ENCODE results near the gene EPB41L2.

The EPB41L2 gene

DNA sequence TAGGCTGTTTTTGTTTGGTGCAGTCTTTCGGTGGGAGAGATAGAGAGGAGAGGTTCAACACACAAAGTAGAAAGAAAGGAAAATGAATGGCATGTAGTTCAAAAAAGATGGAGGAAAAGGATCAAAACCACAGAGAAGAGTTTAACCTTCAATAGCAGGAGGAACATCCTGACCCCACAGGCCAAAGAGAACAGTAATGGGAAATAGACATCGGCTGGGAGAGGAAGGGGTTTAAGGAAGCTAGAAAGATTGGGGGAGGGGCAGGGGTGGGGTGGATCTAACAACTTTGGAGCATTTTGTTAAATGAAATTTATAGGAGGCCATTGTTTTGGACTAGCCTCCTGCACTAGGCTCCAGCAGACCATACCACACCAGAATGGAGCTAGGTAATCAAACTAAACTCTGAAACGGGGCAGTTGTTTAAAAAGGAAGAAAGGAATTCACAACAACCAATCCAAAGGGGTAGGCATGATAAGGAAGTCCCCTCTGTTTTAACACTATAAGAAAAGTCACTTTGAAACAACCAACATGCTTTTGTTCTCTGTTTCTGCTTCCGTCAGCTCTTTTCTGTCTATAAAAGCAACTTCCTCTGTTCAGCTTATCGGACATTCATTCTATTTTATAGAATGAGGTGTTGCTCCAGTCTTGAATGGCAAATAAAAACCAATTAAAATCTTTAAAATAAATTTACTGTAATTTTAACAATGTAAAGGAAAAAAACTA, 82.6 kb downstream of the EPB41L2 start:
- DNase-seq (ENCODE audit: extremely low read depth in 1 of 2, low read depth in 1 of 2): no peak

DNA sequence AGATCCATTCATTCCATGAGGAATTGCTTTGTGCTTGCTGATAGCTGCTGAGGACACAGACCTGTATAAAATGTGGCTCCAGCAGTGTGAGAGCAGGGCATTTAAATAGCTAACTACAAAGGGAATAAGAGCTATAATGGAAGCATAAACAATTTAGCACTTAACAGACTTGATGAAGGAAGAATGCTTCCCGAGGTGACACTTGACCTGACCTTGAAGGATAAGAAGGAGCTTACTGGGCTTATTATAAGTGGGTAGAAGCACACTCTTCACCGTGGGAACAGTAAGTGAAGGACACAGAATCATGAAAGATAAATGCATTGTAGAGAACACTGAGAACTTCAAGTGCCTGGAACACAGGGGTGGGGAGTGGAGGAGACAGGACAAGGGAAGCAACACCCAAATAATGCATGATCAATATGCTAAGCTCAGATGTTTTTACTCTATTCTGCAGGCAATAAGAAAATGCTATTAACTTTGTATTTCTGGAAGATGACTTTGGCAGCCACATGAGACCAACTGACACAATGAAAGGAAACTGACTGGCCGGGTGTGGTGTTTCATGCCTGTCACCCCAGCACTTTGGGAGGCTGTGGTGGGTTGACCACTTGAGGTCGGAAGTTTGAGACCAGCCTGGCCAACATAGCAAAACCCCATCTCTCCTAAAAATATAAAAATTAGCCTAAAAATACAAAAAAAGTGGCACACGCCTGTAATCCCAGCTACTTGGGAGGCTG, 84.2 kb downstream of the EPB41L2 start:
- no peak for DNase-seq (ENCODE audit: extremely low read depth in 1 of 2, low read depth in 1 of 2)

DNA sequence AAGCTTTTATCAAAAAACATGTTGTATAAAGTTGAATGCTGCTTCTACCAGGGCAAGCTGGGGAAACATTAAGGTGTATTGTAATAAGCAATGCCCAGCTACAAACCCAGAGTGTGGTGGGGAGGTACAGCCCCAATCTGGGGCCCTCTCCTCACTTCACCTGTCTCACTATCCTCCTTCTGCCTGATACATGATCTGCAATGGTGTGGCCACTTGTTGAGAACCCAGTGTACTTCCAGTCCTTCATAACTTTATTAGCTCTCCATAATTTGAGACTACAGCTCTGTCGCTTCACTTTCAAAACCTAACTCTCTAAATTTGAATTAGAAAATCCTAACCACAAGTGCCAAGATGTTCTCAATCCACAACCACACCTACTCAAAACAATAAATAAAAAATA, 84.9 kb downstream of the EPB41L2 start:
- no peak for DNase-seq (ENCODE audit: extremely low read depth in 1 of 2, low read depth in 1 of 2)

DNA sequence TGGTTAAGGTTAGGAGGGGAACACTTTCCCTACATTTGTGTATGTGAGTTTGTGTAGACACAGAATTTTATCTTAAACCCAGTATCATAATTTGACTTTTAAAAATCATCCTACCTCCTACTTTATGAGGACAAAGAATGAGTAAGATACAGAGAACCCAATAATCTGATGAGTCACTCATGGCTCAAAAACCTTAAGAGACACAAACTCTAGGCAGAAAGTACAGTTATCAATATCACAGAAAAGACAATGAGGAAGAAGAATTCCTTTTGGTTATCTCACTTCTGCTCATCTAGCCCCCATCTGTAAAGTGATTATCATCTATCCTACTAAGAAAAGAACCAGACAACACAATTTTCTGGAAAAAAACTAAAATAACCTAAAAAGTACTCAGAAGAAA, 87.7 kb downstream of the EPB41L2 start:
- DNase-seq (ENCODE audit: extremely low read depth in 1 of 2, low read depth in 1 of 2): no peak

DNA sequence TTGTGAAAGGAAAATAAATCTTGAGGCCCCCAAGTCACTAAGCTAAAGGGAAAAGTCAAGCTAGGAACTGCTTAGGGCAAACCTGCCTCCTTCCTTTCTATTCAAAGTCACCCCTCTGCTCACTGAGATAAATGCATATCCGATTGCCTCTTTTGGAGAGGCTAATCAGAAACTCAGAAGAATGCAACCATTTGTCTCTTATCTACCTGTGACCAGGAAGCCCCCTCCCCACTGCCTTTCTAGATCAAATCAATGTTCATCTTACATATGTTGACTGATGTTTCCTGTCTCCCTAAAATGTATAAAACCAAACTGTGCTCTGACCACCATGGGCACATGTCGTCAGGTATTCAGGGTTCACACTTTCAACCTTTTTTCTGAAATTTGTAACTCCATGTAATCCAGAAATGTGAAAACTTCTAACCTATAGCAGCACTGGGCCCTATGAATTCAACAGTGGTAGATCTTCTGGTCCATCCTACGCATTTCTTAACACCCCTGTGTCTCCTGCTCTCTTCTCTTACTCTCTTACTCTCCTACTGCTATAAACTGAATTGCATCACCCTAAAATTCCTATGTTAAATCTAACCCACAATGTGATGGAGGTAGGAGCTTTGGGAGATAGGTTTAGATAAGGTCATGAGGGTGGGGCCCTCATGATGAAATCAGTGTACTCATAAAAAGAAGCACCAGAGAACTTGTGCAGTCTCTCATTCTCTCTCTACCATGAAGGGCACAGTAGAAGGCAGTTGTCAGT, 89.3 kb downstream of the EPB41L2 start:
- no peak for DNase-seq (ENCODE audit: extremely low read depth in 1 of 2, low read depth in 1 of 2)

DNA sequence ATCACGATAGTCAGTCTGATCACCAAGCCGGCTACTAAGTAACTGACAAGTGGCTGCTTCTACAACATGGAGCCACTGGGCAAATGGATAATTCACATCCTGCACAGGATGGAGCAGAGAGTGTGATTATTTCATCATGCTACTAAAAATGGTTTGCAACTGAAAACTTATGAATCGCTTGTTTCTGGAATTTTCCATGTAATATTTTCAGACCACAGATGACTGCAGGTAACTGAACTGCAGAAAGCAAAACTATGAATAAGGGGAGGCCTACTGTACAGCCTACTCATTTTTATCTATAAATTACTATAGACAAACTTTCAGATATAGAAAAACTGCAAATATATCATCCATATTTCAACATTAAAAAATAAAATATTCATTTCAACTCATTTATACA, 91.5 kb downstream of the EPB41L2 start:
- DNase-seq (ENCODE audit: extremely low read depth in 1 of 2, low read depth in 1 of 2): no peak

DNA sequence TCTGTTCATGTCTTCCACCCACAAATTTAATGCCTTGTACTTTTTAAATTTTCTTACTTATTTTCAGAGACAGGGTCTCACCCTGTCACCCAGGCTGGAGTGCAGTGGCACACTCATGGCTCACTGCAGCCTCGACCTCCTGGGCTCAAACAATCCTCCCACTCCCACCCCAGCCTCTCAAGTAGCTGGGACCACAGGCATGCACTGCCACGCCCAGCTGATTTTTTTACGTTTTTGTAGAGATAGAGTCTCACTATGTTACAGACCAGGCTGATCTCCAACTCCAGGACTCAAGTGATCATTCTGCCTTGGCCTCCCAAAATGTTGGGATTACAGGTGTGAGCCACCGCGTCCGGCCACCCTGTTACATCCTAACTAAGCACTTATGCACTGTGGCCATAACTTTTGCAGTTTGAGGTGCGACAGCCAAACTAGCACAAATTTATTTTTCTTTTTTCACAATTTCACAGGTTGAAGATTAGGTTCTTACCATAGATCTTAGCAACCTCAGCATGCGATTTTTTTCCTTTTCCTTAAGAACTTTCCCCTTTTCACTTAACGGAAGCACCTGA, 92.1 kb downstream of the EPB41L2 start:
- DNase-seq (ENCODE audit: extremely low read depth in 1 of 2, low read depth in 1 of 2): no peak

DNA sequence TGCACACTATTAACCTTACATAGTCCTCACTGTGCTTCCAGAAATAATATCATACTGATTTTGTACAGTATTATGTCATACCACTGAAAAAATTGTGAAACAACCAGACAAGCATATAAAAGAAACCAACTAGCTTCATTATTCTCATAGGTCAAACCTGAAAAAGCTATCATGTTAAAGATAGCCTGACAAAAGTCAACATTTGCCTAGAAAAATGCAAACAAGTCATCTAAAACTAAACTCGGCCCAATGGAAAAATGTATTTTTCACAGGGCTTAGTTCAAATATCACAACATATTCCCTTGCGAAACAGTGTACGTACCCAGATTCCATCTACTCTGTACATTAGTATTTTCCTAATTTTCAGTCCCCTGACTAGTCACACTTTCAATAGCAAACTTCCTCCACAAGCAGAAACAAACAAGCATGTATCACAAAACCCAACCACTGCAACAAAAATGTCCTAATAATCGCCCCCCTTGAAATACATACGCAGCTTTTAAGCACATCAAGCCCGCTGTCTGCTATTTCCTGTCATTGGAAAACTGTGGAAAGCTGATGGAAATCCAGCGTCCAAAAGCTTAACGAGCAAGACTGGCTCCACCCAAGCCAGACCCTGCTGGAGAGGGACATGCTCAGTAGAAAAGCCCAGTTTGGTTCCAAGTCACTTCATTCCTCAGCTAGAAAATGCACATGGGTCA, 93.1 kb downstream of the EPB41L2 start:
- DNase-seq (ENCODE audit: extremely low read depth in 1 of 2, low read depth in 1 of 2): no peak

DNA sequence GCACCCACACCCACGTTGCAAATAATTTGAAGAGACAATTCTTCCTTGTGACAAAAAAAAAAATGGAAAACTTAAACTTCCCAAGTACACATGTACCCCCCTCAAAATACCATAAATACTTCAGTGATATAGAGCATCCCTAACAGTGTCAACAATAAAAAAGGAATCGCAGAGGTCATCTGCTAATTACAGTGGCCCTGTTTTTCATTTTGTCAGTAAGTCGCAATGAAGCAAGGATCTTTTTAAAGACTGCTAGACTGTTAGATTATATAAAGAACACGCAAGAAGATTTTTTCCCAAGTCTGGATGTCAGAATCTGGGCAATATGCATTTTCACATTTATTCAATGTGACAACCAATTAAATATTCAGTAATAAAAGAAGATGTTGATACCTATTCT, 93.9 kb downstream of the EPB41L2 start:
- no peak for DNase-seq (ENCODE audit: extremely low read depth in 1 of 2, low read depth in 1 of 2)

DNA sequence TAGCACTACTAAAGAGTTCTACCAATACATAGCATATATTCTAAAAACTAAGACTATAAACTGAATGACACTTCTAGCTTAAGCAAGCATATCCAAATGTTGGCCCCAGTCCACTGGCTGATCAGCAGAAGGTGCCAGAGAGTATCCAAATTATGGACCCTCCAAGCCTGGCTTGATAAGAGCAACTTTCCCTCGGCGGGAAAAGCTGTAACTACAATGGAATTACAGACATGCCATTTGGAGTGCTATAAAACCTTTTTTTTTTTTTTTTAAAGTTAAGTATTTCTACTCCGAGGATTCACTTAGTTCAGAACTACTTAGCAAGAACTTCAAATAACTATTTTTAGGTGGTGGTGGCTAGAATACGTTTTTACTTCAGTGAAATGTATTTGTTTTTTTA, 94.6 kb downstream of the EPB41L2 start:
- no peak for DNase-seq (ENCODE audit: extremely low read depth in 1 of 2, low read depth in 1 of 2)

DNA sequence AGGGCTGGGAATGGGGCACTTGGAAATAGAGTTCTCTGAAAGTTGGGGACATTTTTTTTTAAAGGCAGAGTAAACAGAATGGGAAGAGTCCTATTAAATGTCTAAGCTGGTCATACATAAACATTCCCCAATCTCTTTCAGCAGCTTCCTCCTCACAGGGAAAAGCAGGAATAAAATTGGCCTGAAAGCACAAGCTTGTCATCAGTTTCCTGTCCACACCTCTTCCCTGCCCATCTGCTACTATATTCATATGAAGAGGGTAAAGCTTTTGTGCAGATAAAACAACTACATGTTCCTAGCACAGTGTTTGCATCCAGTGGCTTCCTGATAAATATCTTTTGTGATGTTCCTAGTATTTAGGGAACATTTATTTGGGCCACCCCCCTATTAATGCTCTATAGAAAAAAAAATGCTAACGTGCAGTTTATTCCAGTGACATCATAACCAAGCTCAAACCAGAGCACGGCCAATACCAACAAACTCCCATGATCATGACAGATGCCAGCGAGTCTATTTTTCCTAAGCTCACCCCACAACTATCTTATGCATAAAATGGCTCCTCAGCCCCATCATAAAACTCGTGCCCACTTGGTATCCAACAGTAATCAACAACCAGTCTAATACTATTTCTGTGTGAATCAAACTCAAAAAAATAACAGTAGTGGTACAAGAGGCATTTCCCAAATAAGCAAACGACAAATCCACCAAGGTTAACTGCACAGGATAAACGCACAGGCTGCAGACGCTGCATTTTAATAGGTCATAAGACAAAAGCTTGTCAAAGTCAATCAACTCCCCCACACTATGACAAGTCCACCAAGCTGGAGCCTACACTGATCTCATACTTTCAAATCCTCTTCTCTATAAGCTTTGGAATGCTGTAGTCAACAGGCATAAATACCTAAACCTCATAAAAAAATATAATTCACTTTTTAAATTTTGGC, 95.3 kb downstream of the EPB41L2 start:
- DNase-seq (ENCODE audit: extremely low read depth in 1 of 2, low read depth in 1 of 2): no peak

DNA sequence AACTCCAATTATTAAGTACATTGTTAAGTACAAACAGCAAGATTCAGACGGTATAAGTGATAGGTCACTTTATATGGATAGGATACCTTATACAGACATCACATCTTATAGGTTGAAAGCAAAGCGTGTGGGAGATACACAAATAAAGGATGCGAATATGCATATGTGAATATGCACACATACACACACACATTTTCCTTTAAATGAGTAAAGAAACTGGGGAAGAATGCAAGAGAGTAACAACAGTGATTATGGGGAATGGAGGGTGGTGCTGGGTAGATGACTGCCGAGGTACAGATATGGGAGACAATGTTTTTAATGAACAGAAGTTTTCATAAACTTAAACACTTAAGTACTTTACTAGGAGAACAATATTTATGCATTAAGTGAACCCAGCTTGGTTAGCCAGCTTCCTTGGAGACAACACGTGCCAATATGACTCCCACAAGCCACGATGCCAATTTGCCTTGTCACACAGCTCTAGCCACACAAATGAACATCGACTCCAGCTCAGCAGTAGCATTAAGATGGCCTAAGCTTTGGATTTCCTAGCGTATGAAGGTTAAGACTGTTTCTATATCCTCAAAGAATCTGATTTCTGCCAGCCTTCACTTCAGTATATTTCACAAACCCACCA, 96.6 kb downstream of the EPB41L2 start:
- no peak for DNase-seq (ENCODE audit: extremely low read depth in 1 of 2, low read depth in 1 of 2)

DNA sequence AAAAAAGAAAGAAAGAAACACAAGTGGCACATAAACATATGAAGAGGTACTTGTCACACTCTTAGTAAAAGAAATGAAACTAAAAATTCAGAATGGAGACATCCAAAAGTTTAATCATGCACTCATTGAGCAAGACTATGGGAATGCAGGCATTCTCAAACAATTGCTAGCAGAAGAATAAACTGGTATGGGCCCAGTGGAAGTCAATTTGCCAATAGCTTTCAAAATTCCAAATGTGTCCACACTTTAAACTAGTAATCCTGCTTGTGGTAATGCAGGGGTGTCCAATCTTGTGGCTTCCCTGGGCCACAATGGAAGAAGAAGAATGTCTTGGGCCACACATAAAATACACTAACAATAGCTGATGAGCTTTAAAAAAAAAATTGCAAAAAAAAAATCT, 97.4 kb downstream of the EPB41L2 start:
- no peak for DNase-seq (ENCODE audit: extremely low read depth in 1 of 2, low read depth in 1 of 2)

DNA sequence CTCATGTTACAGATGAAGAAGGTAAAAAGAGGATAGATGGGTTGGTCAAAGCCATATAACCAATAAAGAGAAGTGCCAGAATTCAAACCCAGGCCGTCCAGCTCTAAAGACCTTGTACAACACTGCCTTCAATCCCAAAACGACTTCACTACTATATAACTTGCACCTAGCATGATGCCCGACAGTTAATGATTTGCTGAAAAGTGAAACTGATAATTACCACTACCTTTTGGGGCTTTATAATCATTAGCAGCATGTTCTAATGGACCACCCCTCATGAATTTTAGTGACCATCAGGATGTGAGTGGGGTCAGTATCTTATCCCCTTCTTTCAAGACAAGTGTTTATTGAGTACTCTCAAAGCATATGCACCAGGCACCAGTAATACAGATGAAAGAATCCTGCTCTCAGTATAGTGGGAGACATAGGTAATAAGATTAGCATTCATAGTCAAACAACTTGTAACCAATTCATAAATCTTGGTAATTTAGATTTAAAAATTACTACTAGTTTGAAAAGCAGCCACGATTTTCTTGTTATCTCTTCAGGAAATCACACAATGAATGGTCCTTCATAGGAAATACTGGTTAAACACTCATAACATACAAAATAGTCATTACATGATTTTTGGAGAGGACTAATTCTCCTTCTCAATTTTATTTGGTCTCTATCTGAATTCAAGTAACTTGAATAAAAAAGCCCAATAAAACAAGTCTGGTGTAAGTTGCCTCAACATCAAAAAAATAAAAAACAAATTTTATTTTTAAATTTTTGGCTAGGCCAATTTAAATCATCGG, 98.0 kb downstream of the EPB41L2 start:
- DNase-seq (ENCODE audit: extremely low read depth in 1 of 2, low read depth in 1 of 2): no peak

DNA sequence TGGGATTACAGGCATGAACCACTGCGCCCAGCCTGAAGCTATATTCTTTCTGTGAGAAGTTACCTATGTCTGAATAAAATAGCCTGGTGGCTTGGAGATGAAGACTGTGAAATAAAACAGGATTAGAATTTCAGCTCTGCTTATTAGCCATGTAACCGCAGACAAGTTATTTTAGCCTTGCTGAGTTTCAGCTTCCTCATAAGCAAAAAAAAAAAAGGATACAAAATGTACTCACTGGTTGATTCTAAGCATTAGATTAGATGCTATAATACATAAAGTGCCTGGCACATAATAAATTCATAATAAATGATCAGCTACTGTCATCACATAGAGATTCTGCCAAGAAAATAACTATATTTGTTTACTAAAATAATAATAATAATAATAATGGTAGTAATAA, 98.8 kb downstream of the EPB41L2 start:
- DNase-seq (ENCODE audit: extremely low read depth in 1 of 2, low read depth in 1 of 2): no peak

DNA sequence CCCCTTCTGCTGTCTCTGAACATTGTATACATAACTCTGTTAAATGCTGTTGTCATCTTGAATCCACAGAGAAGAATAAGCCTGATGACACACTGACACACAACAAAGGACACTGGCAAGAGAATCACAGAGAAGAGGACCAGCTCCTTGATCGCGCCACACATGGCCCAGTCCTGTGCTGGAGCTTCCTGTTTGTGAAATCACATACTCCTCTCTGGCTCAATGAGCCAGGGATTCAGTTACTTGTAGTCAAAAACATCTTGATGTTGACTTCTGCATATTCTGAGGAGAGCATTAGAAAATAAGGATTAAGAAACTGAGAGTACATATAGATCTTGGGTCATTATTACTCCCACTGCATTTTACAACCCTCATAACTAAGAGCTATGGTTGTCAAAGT, 100.1 kb downstream of the EPB41L2 start:
- DNase-seq (ENCODE audit: extremely low read depth in 1 of 2, low read depth in 1 of 2): no peak

DNA sequence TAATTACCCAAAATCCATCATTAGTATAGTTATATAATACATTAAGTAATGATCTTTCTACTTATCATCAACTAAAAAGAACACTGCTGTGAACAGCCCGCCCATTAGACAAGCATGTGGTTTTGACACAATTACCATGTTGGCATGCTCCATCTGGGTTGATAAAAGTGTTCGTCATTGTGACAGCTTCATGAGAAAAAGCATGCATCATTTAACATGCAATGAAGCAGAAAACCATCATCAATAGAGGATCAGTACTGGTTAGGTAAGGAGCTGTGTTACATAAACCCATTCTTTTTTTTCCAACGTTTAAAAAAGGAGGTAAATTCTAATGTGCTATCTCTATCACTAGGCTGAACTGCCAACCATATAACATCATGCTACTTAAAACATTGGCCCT, 101.9 kb downstream of the EPB41L2 start:
- DNase-seq (ENCODE audit: extremely low read depth in 1 of 2, low read depth in 1 of 2): no peak

DNA sequence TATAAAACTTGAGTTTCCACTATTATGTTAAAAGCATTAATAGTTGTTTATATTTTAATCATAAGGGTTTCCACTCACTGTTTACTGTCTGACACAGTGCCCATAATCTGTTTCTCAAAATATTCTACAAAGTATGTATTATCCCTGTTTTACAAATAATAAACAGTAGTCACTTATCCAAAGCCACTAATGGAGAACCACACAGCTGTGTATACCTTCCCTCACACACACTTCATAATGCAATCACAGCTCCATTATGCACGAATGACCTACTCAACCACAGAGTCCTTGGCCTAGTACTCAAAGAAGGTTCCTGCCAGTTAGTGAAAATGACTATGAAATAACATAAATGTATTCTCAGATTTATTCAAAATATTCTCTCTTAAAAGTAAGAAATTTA, 103.1 kb downstream of the EPB41L2 start:
- no peak for DNase-seq (ENCODE audit: extremely low read depth in 1 of 2, low read depth in 1 of 2)

DNA sequence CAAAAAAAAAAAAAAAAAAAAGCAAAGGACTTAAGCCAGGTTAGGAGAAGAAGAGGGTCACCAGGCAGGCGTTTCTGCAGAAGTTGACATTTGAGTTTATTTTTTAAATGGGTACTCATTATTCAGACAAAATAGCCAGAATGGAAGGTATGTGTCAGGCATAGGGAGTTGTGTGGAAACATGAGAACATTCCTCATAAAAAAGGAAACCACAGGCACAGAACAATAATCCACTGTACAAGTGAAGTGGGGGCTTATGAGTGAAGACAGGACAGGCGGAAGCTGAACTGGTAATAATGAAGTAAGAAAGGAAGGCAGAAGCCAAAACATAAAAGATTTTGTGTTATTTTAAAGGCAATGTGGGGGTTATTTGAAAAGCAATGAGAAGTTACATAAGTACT, 104.6 kb downstream of the EPB41L2 start:
- no peak for DNase-seq (ENCODE audit: extremely low read depth in 1 of 2, low read depth in 1 of 2)
